Measurements from ENCODE around the gene IL17RD.

IL17RD gene

DNA sequence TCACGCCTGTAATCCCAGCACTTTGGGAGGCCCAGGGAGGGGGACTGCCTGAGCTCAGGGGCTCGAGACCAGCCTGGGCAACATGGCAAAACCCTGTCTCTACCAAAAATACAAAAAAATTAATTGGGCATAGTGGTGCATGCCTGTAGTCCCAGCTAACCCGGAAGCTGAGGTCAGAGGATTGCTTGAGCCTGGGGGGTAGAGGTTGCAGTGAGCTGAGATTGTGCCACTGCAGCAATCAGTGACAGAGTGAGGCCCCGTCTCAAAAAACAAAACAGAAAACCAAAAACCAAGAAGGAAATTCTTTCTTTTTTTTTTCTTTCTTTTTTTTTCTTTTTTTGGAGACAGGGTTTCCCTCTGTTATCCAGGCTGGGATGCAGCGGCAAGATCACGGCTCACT, 101.2 kb downstream of the IL17RD start:
- no peak for DNase-seq

DNA sequence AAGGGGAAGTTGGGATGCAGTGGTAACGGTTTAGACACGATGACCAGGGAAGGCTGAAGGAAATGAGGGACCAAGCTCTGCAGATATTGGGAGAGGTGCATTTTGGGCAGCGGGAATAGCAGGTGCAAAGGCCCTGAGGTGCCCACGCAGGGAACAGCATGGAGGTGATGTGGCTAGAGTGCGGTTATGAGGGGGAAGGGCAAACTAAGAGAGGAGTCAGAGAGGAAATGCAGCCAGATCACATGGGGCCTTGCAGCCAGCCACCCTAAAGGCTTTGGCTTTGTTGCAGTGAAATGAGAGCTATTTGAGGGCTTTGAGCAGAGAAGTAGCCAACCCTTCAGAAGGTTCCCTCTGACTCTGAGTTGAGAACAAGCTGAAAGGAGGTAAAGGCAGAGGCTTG, 102.1 kb downstream of the IL17RD start:
- no peak for DNase-seq

DNA sequence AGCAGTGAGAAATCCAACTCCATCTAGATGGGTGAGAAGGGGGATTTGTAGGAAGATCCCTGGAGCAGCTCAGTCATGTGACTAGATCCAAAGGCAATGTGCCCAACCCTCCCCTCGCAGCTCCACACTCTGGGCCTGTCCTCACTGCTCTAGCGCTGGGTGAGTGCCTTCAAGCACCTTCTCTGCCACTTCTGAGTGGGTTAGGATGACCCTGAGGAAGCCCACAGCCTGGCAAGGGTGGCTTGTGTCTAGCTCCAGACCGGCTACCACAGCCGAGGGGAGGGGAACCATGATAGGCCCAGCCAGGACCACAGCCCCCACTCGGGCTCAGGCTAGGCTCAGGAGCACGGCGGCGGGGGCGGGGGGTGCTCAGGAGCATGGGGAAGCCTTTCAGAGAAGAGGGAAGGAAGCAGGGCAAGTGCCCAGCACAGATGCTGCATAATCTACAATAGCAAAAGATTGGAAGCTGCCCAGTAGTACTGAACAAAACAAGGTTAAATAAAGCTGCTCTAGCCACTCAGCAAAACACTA, 103.0 kb downstream of the IL17RD start:
- no peak for DNase-seq

DNA sequence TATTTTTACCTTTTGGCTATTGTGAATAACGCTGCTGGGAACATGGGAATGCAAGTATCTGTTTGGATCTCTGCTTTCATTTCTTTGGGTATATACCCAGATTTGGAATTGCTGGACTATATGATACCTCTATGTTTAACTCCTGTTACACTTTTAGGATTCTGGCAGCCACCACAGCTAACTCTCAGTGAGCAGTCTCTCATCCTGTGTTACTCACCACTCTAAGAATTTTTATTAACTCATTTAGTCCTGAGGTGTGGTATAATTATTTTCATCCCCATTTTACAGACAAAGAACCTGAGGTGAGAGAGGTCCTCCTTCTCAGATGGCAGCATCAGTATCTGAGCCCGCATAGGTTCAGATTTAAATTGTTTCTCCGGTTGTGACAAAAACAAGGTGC, 103.6 kb downstream of the IL17RD start:
- no peak for DNase-seq

DNA sequence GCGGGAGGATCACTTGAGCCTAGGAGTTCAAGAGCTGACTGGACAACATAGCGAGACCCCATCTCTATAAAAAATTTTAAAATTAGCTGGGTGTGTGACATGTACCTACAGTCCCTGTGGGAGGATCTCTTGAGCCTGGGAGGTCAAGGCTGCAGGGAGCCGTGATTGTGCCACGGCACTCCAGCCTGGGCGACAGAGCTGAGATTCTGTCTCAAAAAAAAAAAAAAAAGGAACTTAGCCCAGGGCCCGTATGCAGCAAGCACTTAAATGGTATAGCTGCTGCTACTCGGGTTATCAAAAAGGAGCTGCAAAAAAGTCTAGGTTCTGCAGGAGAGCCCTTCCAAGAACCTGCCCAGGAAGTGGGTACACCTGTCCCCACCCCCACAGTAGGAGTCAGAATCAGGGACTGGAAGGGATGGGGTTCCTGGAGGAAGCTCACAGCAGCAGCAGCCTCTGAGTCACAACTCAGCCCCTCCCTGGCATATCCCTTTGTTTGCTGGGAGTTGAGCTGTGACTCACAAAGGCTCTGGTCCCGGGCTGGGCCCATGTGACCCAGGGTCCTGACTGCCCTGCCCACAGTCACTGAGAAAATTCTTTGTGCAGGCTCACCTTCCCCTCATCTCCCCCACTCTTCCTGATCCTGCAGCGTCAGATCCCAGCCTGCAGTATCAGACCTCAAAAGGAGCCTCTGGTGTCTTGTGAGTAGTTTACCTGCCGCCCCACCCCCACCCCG, 104.9 kb downstream of the IL17RD start, which contains the start of gene SPATA12:
SPATA12 (plus strand) TSS at position 576 of the 733 bp plus-strand sequence. CDS start 13,031 bp downstream, outside the sequence.
- peak; percentile 89 for DNase-seq

DNA sequence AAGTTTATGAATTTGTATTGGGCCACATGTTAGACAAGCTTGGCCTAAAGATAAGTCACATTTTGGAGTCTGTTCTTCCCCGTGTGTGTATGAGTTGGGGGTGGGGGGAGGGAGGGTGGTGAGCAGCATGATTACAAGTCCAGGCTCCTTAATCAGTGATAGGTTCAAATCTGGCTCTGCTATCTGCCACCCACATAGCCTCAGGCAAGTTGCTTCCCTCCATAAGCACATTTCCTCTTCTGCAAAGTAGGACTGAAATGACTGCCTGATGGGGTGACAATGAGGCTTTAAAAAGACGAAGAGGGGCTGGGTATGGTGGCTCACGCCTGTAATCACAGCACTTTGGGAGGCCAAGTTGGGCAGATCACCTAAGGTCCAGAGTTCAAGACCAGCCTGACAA, 105.7 kb downstream of the IL17RD start:
- no peak for DNase-seq

DNA sequence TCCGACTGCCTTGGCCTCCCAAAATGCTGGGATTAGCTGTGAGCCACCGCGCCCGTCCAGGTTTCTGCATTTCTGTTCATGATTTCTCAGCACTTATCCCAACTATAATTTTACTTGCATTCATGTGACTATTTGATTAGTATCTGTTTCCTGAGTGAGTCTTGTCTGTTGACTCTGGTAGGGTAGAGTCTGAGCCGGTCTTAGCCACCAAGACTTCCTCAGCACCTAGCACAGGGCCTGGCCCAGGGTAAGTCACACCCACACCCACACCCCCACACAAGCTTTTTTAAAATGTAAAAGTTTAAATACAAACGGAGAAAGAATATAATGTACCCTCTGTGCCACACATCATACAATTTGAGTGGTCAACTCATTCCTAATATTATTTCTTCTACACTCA, 107.8 kb downstream of the IL17RD start:
- no peak for DNase-seq

DNA sequence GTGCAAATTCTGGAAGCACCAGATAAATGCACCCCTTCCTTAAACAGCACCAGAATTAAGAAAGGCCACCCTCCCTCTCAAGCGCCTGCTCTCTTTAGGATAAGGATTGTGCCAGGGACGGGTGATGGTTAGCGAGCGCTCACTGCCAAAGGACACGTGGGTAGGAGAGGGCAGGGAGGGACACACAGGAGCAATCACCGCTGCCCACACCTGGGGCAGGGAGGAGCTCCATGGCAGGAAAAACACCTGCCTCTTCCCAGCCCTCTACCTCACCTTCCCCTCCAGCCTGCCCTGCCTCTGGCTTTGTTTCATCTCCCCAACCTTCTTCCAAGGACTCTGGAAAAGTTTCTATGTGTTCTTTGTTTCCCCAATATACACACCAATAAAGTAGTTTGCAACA, 112.0 kb downstream of the IL17RD start:
- DNase-seq, result no peak

DNA sequence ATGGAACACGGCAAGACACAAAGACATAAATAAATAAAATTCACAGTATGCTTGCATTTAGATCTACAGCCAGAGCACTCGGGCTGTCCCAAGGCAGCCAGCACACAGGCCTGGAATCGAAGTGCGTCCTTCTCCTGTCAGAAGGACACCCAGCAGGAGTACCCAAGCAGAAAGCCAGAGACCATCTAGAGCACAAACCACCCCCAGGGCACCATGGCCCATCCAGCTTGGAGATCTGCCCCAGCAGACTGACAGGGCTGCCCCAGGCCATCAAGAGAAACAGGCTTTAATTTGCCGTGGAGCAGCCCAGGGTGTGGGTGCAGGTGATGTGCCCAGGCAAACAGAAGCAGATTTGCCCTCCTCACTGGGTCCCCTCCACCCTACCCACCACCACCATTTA, 112.5 kb downstream of the IL17RD start:
- no peak for DNase-seq

DNA sequence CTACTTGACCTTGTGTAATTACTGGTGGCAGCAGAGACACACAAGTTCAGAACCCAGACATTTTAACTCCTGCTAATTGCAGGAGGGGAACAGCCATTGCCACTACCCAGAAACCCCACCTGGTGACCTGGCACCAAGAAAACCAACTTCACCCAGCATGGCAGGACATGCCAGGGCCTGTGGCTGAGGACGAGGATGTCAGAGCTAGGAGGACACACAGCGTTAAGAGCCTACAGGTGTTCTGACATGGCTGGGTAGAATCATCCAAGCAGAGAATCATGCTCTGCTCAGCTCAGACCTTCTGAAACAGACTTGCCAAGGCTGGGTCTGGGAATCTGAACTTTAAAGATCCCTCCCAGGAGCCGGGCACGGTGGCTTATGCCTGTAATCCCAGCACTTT, 116.4 kb downstream of the IL17RD start:
- DNase-seq, result no peak

DNA sequence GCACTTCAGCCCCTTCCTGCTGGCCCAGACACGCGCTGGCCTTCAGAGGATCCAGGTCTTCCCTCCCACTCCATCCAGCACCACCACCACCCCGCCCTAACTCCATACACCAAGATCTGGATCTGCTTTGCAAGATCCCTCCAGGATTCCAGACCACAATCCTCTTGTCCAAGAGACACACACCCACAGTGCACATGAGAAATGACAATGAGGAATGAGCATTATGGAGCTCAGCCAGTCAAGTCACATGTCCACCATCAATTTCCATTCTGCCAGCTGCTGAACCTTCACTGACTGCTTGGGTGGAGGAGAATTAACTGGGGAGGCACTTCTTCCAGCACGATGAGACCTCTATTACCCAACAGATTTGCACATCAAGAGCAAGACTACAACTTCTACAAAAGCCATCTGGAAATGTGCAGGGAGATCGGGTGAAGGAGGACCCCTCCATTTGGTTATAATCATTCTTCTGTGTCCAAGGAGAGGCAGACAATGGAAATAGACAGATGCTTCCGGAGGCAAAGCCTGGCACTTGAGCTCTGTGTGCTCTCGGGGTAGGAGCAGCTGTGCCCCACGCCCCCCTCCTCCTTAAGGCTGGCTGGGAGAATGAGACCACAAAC, 117.0 kb downstream of the IL17RD start:
- DNase-seq, result peak; percentile 61

DNA sequence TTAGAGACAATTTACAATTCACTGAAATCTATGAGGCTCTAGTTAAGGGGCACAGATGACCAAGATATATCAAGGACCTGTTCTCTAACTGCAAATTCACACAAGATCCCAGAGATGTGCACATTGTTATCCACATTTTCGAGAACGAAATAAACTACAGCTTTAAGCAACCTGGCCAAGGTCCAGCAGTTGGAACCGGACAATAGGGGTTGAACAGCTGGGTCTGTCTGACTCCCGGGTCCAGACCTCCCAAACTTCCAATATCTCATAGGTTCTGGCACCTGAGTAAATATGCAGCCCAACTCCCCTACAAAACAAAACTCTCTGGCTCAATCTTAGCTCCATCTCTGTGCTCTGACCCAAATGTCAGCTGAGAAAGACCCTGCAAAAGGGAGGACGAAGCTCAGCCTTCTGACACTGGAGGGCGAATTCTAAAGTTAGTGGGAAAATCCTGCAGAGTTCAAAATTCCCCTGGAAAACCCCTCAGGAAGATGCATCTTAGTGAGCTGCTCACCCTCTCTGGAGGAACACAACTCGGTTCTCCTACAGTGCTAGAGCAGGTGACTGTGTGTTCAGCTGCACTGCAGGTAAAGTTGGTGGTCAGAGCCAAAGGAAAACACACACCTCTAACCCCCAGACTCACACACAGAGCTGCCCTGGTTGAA, 118.9 kb downstream of the IL17RD start:
- no peak for DNase-seq

DNA sequence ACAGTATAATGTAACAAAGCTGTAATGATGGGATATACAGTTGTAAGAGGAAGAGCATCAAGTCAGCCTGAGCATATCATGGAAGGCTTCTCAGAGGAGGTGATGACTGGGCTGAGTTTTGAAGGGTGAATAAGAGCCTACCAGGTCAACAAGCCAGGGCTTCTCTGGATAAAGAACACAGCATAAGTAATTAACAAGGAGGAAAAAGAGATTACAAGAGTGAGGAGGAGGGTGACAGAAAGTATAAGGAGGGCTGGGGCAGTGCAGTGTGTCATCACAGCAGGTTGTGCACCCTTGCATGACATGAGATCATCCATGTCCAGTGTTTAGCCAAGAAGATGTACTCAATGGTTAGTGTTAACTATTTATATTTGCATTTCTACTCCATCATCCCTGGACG, 121.6 kb downstream of the IL17RD start:
- no peak for DNase-seq

DNA sequence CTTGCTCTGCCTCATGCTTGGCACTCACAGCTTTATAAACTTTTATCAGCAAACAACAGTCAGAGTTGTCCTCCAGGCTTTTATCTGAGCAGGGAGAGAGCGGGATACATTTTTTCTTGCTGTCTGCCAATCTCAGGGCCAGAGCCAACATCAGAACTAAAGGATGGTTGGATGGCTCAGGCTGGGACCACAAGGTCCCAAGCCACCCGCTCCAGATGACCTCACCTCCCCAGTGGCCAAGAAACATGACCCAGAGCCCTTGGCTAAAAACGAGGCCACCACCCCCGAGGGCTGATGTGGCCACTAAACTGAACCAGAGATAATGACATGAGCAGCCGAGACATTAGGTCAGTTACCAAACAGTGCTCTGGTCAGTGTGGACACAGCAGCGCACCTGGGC, 123.5 kb downstream of the IL17RD start:
- DNase-seq, result no peak
